ENCODE measurements around the gene PNPLA2.

PNPLA2 gene

DNA sequence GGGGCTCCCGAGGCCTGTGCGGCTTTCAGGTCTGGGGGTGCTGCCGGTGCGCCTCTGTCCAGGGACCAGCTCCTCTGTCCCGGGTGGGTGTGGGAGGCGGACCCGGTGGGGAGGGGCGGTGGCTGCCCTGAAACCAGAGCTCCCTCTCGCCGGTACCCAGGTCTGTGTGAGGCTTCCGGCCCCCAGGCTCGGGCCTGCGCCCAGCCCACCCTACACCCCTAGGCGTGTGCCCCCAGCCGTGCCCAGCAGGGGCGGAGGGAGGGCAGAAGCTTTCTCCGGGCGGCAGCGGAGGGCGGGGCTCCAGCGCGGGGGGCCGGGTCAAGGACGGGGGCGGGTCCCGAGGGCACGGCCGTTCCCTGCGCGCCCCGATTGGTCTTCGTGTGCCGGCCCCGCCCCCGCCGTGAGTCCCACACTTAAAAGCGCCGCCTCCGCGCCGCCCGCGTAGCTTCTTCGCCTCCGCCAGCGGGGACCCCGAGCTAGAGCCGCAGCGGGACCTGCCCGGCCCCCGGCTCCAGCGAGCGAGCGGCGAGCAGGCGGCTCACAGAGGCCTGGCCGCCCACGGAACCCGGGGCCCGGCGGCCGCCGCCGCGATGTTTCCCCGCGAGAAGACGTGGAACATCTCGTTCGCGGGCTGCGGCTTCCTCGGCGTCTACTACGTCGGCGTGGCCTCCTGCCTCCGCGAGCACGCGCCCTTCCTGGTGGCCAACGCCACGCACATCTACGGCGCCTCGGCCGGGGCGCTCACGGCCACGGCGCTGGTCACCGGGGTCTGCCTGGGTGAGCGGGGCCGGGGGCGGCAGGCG lies 616 bp downstream of the PNPLA2 start:
- DNase-seq (ENCODE audit: low spot score), result peak; percentile 85

DNA sequence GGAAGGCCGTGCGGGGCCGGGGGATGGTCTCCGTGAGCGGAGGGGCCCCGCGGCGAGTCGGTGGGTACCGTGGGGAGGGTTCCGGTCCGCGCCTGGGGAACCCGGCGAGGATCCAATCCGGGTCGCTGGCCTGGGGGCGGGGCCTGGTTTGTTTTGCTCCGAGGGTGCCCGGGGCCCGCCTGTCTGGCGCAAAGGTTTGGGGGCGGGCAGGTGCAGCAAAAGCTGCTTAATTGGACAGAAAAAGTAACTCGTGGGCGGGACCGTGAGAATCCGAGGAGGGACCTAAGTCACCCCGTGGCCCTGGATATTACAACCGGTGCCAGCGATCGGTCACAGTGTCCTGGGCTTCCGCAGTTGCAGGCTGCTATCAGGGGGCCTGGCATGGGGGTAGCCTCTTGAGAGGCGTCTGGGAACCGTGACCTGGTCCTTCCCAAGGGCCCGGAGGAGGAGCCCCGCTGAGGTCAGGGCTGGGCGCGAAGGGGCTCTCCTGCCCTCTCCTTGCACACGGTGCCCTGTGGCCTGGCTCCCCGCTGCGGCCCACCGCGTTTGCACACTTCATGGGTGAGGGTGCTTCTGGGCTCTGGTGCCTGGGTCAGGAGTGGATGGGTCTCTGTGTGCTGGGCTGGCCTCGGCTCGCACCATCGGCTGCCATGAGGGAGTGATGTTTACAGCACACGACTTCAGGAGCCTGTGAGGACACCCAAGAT lies 1.4 kb downstream of the PNPLA2 start:
- DNase-seq (ENCODE audit: low spot score), result peak; percentile 83

DNA sequence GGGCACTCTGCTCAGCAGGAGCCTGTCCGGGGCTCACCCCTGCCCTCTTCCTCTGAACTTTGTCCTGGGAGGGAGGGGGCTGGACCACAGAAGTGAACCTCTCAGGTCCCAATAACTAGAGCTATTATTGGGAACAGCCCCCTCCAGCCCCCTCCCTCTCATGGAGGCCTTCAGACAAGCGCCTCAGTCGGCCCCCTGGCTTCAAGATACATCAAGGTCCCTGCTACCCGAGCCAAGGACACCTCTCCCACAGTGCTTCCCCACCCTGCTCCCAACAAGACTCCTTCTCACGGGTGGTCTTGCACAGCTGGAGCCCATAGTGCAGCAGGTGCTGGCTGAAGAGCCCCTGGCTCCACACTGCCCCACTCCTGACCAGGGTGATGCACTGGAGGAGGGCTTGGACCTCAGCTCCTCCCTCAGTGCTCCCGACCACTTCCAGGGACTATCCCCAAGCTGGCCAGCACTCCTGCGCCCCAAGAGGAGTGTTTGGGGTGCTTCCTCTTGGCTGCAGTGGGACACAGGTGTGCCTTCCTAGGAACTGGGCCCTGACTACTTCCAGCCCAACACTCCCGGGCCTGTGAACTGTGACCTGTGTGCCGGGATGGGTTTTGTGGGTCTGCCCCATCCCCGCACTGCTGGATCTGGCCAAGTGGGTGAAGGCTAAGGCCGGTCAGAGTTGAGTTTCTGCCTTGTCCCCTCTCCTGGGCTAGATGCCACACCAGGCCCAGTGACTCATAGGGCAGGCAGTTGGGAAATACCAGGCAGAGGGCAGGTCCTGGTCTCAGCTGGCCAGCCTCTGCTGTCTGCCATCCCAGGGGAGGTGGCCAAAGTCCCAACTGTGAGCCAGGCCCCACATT lies 2.2 kb downstream of the PNPLA2 start:
- peak; percentile 73 for DNase-seq (ENCODE audit: low spot score)

DNA sequence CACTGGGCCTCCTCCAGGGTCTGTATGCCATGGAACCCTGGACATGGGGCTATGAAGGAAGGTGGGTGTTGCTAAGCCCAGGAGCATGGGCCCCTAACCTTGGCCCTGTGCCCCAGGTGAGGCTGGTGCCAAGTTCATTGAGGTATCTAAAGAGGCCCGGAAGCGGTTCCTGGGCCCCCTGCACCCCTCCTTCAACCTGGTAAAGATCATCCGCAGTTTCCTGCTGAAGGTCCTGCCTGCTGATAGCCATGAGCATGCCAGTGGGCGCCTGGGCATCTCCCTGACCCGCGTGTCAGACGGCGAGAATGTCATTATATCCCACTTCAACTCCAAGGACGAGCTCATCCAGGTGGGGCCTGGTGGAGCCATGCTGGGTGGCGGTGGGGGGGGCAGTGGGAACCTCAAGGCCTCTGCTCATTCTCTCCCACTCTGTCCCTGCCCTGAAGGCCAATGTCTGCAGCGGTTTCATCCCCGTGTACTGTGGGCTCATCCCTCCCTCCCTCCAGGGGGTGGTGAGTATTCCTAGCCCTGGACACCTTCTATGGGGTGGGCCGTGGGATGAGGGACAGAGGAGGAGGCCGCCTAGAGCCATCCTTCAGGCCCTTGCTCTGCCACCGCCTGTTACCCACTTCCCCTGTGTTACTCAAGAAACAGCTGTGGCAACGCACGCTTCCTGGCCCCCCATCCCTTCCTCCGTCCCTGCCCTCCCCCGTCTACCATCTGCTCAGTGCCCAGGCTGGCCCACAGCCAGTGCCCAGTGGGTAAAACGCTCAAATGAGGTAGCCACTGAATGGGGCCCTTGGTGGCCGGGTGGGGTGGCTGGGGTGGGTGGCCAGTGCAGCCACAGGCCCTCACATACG lies 3.0 kb downstream of the PNPLA2 start:
- no peak for DNase-seq (ENCODE audit: low spot score)

DNA sequence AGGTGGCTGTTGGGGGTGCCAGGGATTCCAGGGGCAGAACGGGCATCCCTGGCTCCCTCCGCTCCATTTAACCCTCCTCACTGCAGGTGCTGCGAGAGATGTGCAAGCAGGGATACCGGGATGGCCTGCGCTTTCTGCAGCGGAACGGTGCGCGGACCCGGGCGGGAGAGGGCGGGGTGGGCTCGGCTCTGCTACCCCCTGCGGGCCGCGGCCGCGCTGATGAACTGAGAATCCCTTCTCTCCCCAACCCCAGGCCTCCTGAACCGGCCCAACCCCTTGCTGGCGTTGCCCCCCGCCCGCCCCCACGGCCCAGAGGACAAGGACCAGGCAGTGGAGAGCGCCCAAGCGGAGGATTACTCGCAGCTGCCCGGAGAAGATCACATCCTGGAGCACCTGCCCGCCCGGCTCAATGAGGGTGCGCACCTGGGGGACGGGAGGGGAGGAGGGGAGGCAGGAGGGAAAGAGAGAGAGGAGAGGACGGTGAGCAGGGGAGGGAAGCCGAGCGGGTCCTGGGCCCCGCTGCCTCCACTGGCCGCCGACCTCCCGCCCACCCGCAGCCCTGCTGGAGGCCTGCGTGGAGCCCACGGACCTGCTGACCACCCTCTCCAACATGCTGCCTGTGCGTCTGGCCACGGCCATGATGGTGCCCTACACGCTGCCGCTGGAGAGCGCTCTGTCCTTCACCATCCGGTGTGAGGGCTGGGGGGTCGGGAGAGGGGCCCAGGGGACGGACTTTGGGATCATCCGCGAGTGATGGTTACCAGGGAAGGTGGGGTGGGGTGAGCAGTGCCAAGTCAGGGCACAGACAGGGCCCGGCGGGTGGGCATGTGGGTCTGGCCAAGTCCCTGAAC lies 5.0 kb downstream of the PNPLA2 start:
- no peak for DNase-seq (ENCODE audit: low spot score)

DNA sequence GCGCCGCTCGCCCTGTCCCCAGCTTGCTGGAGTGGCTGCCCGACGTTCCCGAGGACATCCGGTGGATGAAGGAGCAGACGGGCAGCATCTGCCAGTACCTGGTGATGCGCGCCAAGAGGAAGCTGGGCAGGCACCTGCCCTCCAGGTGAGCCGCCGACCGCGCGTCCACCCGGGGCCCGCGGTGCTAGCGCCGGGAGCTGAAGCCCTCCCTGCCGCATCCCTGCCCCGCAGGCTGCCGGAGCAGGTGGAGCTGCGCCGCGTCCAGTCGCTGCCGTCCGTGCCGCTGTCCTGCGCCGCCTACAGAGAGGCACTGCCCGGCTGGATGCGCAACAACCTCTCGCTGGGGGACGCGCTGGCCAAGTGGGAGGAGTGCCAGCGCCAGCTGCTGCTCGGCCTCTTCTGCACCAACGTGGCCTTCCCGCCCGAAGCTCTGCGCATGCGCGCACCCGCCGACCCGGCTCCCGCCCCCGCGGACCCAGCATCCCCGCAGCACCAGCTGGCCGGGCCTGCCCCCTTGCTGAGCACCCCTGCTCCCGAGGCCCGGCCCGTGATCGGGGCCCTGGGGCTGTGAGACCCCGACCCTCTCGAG lies 5.7 kb downstream of the PNPLA2 start:
- no peak for DNase-seq (ENCODE audit: low spot score)

DNA sequence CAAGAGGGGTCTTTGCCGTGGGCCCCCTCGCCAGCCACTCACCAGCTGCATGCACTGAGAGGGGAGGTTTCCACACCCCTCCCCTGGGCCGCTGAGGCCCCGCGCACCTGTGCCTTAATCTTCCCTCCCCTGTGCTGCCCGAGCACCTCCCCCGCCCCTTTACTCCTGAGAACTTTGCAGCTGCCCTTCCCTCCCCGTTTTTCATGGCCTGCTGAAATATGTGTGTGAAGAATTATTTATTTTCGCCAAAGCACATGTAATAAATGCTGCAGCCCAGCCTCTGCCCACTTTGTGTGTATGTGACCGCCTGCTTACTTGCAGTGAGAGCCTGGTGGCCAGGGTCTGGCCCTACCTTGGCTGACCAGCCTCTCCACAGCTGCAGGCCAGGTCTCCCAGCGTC lies 6.2 kb downstream of the PNPLA2 start:
- DNase-seq (ENCODE audit: low spot score), result no peak

DNA sequence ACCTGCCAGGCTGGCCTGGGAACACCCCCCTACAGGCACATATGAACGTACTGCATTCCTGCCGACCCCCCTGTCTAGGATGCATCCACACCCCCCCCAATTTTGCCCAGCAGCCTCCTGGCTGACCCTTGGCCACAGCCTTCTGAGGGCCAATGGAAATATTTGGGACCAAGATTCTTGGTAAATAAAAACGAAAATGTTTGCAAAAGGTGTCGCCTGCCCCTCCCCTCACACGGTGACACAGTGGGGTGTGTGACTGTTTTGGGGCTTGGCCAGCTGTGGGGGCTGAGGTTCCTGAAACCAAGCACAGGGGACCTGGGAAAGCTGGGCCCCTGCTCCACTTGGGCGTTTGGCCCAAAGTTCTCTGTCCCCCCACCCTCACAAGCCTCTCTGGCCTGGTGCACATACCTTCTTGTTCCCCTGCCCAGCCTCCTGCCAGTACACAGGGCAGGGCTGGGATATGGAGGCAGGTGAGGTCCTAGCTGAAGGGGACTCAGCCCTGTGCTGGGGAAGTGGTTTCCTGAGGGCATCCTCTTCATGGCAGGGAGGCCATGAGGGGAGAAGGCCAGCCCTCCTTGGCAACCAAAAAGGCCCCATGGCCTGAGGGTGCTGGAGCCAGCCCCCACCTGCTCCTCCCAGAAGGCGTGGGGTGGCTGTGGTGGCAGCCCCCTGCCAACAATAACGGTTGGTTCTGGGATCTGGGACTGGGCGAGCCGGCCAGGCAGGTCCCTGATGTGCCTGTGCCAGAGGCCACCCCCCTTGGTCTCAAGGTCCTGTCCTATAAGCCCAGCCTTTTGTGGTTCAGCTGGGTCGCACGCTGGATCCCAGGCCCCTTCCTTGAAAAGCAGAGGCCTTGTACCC lies 6.9 kb downstream of the PNPLA2 start:
- no peak for DNase-seq (ENCODE audit: low spot score)

DNA sequence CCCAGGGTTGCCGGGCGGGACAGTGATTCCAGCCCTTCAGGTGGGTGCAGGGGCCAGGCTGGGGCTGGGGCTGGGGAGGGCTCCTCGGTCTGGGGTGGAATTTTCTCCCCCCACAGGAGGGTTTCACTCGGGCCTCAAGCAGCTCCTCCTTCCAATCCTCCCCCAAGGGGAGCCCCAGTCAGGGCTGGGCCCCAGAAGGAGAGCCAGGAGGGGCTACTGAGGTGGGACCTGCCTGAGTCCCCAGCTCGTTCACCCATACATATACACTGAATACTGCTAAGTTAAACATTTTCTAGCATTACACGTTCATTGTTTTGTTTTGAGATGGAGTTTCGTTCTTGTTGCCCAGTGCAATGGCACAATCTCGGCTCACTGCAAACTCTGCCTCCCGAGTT lies 7.5 kb downstream of the PNPLA2 start:
- DNase-seq (ENCODE audit: low spot score), result no peak

DNA sequence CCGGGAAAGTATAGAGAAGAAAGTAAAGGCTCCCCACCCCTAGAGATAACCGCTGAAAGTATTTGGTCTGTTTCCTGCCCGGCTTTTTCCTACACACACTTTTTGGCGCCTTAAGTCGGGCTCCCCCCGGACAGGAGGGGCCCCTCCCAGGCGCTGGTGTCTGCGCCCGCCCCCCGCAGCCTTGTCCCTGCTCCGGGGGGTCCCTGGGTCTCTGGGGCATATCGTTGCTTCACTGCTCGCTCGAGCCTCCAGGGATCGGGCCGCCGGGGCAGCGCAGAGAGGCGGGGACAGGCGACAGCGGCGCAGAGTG lies 8.1 kb downstream of the PNPLA2 start:
- no peak for DNase-seq (ENCODE audit: low spot score)

DNA sequence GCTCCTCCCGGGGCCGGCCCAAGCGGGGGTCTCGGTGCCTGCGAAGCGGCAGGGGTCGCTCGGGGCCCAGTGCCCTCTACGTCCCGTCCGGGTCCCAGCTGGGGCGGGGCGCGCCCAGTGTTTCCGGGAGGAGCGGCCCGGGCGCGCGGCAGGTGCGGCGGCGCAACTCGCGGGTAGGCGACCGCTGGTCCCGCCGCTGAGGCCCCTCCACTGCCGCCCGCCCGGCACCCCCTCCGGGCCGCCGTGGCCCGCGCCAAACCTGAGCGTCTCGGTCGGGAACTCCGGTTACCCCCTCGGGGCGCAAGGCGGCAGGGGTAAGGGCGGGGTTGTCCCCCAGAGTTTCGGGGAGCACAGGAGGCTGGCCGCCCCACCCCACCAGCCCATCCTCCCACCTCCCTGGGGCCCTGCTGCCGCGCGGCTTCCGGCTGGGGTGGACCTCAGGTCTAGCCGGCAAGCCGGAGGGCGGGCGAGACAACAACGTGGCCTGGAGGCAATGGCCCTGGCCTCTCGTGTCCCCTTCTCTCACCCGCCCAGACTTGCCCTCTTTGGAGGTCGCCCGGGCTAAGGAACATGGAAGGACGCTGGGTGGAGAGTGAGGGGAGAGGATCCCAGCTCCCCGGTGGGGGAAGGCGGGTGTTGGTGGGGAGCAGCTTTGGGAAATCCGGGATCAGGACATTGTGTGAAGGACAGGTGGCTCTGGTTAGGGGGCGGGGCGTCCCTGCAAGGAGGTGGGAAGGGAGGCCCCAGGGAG lies 8.6 kb downstream of the PNPLA2 start:
- DNase-seq (ENCODE audit: low spot score), result peak; percentile 60

DNA sequence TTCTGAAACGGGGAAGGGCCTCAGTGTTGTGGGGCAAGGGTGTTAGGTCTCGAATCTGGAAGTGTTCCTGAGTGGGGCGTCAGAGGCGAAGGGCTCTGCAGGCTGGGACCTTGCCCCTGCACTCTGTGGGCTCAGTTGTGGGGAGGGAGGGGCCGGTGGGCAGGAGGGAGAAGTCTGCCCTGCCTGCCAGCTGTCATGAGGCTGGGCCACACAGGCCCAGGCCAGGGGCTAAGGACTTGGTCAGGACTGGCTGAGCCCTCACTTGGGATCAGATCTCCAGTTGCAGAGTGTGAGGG lies 9.1 kb downstream of the PNPLA2 start, which contains the start of gene CRACR2B:
Gene CRACR2B (plus strand): TSS at position 23 of the 296 bp plus-strand sequence. CDS start 689 bp downstream, outside the sequence.
- DNase-seq (ENCODE audit: low spot score), result no peak

DNA sequence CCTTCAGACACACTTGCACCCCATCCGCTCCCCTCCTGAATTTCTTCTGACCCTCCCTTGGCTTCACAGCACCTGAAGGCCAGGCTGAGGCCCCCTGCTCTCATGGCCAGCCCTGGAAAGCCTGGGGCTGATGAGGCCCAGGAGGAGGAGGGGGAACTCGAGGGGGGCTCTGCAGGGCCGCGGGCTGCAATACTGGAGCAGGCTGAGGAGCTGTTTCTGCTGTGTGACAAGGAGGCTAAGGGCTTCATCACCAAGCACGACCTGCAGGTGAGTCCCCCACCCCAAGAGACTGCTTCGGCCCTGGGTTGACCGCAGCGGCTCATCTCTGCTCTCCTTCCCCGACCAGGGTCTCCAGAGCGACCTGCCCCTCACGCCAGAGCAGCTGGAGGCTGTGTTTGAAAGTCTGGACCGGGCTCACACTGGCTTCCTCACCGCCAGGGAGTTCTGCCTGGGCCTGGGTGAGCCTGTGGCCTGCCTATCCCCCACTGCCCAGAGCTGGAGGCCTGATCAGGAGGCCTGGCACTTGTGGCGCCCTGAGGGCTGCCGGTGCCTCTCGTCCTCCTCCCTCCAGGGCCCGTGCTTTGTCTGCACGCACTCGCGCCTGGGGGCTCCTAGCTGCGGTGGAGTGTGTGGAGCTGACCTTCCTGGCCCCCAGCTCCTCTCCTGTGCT lies 9.9 kb downstream of the PNPLA2 start:
- DNase-seq (ENCODE audit: low spot score), result no peak

DNA sequence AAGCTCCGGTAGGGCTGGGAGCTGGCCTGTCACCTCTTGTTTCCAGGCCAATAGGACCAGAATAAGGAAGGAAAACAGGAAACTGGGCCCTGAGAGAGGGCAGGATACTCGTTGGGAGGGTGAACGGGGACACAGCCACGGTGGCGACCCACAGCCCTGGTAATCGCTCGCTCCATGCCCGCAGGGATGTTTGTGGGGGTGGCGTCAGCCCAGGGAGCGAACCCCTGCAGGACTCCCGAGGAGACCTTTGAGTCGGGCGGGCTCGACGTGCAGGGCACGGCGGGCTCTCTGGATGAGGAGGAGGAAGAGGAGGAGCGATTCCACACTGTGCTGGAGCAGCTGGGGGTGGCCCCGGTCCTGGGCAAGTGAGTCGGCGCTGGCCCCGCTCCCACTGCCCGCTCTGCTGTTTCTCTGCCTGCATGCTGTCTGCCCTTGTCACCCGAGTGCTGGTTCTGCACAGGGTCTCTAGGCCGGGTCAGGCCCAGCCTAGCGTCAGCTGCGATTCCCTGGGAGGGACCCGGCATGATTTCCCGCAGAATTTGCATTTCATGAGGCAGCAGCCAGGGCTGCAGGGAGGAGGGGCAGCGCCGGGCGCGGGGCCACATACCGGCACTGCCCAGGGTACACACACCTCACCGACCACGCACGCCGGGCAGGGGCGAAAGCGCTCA lies 10.6 kb downstream of the PNPLA2 start:
- DNase-seq (ENCODE audit: low spot score), result no peak

DNA sequence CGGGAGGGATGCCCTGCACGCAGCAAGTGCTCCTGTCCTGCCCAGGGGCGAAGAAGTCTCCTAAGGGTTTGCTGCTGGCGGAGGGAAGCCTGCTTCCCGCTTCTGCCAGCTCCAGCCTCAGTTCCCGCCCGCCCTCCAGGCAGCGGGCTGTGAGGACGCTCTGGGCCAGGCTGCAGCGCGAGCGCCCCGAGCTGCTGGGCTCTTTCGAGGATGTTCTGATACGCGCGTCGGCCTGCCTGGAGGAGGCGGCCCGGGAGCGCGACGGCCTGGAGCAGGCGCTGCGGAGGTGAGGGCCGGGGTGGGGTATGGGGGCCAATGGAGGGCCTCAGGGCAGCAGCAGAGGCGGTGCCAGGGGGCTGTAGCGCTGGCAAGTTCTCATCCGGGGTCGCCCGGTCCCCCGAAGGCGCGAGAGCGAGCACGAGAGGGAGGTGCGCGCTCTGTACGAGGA lies 11.2 kb downstream of the PNPLA2 start:
- no peak for DNase-seq (ENCODE audit: low spot score)

DNA sequence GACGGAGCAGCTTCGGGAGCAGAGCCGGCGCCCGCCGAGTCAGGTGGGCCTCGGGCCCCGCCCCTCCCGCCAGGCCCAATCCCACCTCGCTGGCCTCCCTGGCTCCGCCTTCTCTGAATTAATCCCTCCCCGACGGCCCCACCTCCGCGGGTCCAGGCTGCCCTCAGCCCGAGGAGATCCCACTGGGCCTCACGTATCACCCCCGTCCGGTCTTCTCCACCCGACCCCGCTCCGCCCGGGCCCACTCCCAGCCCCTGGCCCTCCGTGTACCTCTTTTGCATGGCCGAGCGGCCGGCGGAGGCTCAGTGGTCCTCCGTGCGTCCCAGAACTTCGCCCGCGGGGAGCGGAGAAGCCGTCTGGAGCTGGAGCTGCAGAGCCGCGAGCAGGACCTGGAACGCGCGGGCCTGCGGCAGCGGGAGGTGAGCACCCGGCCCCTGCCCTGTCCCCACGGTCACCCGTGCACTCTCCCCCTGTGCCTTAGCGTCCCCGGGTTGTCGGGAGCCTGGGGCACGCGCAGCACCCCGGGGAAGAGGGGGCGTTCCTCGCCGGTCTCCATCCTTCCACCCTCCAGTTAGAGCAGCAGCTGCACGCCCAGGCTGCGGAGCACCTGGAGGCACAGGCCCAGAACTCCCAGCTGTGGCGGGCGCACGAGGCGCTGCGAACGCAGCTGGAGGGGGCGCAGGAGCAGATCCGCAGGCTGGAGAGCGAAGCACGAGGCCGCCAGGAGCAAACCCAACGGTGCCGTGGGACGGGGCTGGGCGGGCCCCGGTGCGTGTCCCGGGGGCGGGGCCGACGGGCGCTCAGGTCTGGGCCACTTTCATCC lies 11.8 kb downstream of the PNPLA2 start:
- DNase-seq (ENCODE audit: low spot score), result peak; percentile 77

All from SW480 (cell line).